Tibial nerve (tissue), 4 donors: ENCODE measurements around the gene ITK.

Experiments
- CTCF ChIP-seq, 5 experiments: fragments of 200-600 bp in 3 of 5; fragments of 450-650 bp in 2 of 5; sonication (generic) in 3 of 5; IDR thresholded peaks; one replicate each; pipeline ENCODE4 v1.5.1; 2016 to 2019; ENCODE audit warnings: antibody characterized with exemption in 5 of 5, mild to moderate bottlenecking in 3 of 5, moderate library complexity in 2 of 5
- EP300 ChIP-seq, 2 donors: sonication (generic); formaldehyde crosslinking; IDR thresholded peaks; one replicate each; pipeline ENCODE4 v1.6.1; 2017; ENCODE audit warnings: antibody characterized with exemption in 2 of 2, mild to moderate bottlenecking in 1 of 2
- POLR2A ChIP-seq, 2 donors: fragments of 450-650 bp; IDR thresholded peaks; one replicate each; pipeline ENCODE4 v1.6.1; 2017; ENCODE audit warnings: antibody characterized with exemption in 2 of 2, mild to moderate bottlenecking in 2 of 2, moderate library complexity in 2 of 2

GRCh38 chr5:157189223-157189622 is 8.6 kb downstream of the ITK start:
- TF ChIP-seq CTCF (IDR thresholded peaks at IDR 0.05) (no peak), POLR2A (IDR thresholded peaks at IDR 0.05) (no peak), EP300 (IDR thresholded peaks at IDR 0.05) (no peak)
